GM12874 (cell line): ENCODE data around the gene BPIFB3.

ENCODE experiments used
- CTCF ChIP-seq: IDR thresholded peaks from 2 replicates; pipeline ENCODE4 v1.5.1; 2011; ENCODE audit warnings: low read depth, mild to moderate bottlenecking, control low read depth, low read length, moderate library complexity; ENCODE audit not compliant: insufficient read depth

The BPIFB3 gene

GRCh38 chr20:33019465-33020277 is 34.0 kb upstream of the BPIFB3 start:
- no peak for TF ChIP-seq CTCF

GRCh38 chr20:33020278-33021161 is 33.2 kb upstream of the BPIFB3 start:
- no peak for TF ChIP-seq CTCF

- TF ChIP-seq CTCF = no peak
Measured at GRCh38 chr20:33021879-33022278, 31.8 kb upstream of the BPIFB3 start.

GRCh38 chr20:33022289-33022688 is 31.4 kb upstream of the BPIFB3 start:
- no peak for TF ChIP-seq CTCF

- TF ChIP-seq CTCF = no peak
Measured at GRCh38 chr20:33022694-33023438, 30.8 kb upstream of the BPIFB3 start.

GRCh38 chr20:33023439-33024242 is 30.1 kb upstream of the BPIFB3 start:
- TF ChIP-seq CTCF = no peak
